ENCODE measurements around the gene MPDZ.

- TF ChIP-seq CTCF (IDR thresholded peaks at IDR 0.05) (no peak), EP300 (IDR thresholded peaks at IDR 0.05) (no peak), POLR2A (IDR thresholded peaks at IDR 0.05) (no peak), POLR2AphosphoS5 (IDR thresholded peaks at IDR 0.05) (no peak)
Observed at GRCh38 chr9:13174906-13175639, 104.4 kb downstream of the MPDZ start.

All from stomach (tissue), 4 donors.